Type B pancreatic cell (in vitro differentiated cells): ENCODE measurements around the gene SEMA3E. TPM values are rescaled to one million over a fixed set of nuclear protein-coding genes. Genes with fewer than 3 reads are reported as not detected.

Experiments
- DNase-seq: peaks from one replicate; pipeline ENCODE4 v3.0.0; 2021; ENCODE audit warnings: mixed read lengths; ENCODE audit not compliant: unreplicated experiment; ENCODE audit errors: extremely low spot score
- H3K27ac Mint-ChIP-seq: 2 replicates; pipeline ENCODE4 v1.8.0; 2021; ENCODE audit warnings: mild to moderate bottlenecking, mixed read lengths
- H3K27me3 Mint-ChIP-seq: 2 replicates; pipeline ENCODE4 v1.8.0; 2021; ENCODE audit warnings: mixed read lengths
- H3K36me3 Mint-ChIP-seq: 2 replicates; pipeline ENCODE4 v1.8.0; 2021; ENCODE audit warnings: mixed read lengths
- H3K4me1 Mint-ChIP-seq: one replicate; pipeline ENCODE4 v1.8.0; 2021; ENCODE audit warnings: mixed read lengths; ENCODE audit not compliant: unreplicated experiment
- H3K4me3 Mint-ChIP-seq: 2 replicates; pipeline ENCODE4 v1.8.0; 2021; ENCODE audit warnings: mild to moderate bottlenecking, mixed read lengths
- H3K9me3 Mint-ChIP-seq: 2 replicates; pipeline ENCODE4 v1.8.0; 2021; ENCODE audit warnings: mixed read lengths
- total RNA-seq: library from RNA; stranded (reverse); gene quantifications from 2 replicates; pipeline ENCODE4 v1.2.1, GENCODE V29; 2021; ENCODE audit warnings: low replicate concordance
- TF ChIP-seq, protein P1 (sequence below): fragments of 200-600 bp; sonication (generic); conservative IDR thresholded peaks from 2 replicates; pipeline ENCODE4 v1.5.0; 2021; ENCODE audit warnings: antibody characterized with exemption, mild to moderate bottlenecking

SEMA3E gene
- total RNA-seq, 1 donor from 2014 or later: 27.7 TPM

- H3K27ac Mint-ChIP-seq: no peak overlapping the region
These were observed 98.8 kb downstream of the SEMA3E start for GRCh38 chr7:83550100-83550499.

GRCh38 chr7:83548250-83548649 is 100.7 kb downstream of the SEMA3E start:
- TF ChIP-seq, protein P1, sequence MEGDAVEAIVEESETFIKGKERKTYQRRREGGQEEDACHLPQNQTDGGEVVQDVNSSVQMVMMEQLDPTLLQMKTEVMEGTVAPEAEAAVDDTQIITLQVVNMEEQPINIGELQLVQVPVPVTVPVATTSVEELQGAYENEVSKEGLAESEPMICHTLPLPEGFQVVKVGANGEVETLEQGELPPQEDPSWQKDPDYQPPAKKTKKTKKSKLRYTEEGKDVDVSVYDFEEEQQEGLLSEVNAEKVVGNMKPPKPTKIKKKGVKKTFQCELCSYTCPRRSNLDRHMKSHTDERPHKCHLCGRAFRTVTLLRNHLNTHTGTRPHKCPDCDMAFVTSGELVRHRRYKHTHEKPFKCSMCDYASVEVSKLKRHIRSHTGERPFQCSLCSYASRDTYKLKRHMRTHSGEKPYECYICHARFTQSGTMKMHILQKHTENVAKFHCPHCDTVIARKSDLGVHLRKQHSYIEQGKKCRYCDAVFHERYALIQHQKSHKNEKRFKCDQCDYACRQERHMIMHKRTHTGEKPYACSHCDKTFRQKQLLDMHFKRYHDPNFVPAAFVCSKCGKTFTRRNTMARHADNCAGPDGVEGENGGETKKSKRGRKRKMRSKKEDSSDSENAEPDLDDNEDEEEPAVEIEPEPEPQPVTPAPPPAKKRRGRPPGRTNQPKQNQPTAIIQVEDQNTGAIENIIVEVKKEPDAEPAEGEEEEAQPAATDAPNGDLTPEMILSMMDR: no peak
- H3K36me3 Mint-ChIP-seq: peaks cover 3% of the 10 kb centered on the region
- peaks cover 14% of the 10 kb centered on the region for H3K4me1 Mint-ChIP-seq
- H3K27ac Mint-ChIP-seq: peak overlapping the region; percentile 16
- no peak for DNase-seq
- H3K27me3 Mint-ChIP-seq: no peaks in the 10 kb centered on the region
- H3K9me3 Mint-ChIP-seq: no peaks in the 10 kb centered on the region
- H3K4me3 Mint-ChIP-seq: no peak overlapping the region

More at GRCh38 chr7:83550100-83550499, 98.8 kb downstream of the SEMA3E start:
- TF ChIP-seq, protein P1: no peak
- H3K36me3 Mint-ChIP-seq: peaks cover 3% of the 10 kb centered on the region
- no peaks in the 10 kb centered on the region for H3K9me3 Mint-ChIP-seq
- H3K4me1 Mint-ChIP-seq: peaks cover 14% of the 10 kb centered on the region
- no peak overlapping the region for H3K4me3 Mint-ChIP-seq
- DNase-seq: no peak
- no peaks in the 10 kb centered on the region for H3K27me3 Mint-ChIP-seq

DNA sequence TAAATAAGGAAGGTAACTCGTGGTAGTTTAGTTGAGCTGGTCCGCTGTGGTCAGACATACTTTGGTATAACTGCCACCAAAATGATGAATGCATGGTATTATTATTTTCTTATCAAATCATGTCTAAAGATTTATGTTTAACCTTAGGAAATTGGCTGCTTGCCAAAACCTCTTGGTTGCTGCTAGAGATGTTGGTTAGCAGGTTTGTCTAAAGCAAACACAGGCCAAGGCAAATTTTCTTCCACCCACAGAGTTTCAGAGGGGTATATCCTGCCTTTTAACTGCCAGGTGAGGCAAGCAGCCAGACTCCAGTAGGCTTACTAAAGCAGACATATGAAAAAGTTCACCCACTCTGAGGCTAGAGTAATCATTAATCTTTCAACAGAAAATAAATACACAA is 101.4 kb downstream of the SEMA3E start:
- TF ChIP-seq, protein P1: no peak
- no peak for DNase-seq
- H3K36me3 Mint-ChIP-seq: no peaks in the 10 kb centered on the region

GRCh38 chr7:83546586-83546985 is 102.4 kb downstream of the SEMA3E start:
- no peak overlapping the region for H3K27ac Mint-ChIP-seq
- no peak for DNase-seq
- H3K4me3 Mint-ChIP-seq: no peak overlapping the region
- peaks cover 14% of the 10 kb centered on the region for H3K4me1 Mint-ChIP-seq
- H3K36me3 Mint-ChIP-seq: no peaks in the 10 kb centered on the region
- TF ChIP-seq, protein P1: no peak
- H3K9me3 Mint-ChIP-seq: no peaks in the 10 kb centered on the region
- H3K27me3 Mint-ChIP-seq: no peaks in the 10 kb centered on the region

More for the DNA sequence above, 101.4 kb downstream of the SEMA3E start:
- no peak overlapping the region for H3K4me3 Mint-ChIP-seq
- H3K4me1 Mint-ChIP-seq: peaks cover 14% of the 10 kb centered on the region
- H3K9me3 Mint-ChIP-seq: no peaks in the 10 kb centered on the region
- no peaks in the 10 kb centered on the region for H3K27me3 Mint-ChIP-seq
- H3K27ac Mint-ChIP-seq: peak overlapping the region; percentile 16

DNA sequence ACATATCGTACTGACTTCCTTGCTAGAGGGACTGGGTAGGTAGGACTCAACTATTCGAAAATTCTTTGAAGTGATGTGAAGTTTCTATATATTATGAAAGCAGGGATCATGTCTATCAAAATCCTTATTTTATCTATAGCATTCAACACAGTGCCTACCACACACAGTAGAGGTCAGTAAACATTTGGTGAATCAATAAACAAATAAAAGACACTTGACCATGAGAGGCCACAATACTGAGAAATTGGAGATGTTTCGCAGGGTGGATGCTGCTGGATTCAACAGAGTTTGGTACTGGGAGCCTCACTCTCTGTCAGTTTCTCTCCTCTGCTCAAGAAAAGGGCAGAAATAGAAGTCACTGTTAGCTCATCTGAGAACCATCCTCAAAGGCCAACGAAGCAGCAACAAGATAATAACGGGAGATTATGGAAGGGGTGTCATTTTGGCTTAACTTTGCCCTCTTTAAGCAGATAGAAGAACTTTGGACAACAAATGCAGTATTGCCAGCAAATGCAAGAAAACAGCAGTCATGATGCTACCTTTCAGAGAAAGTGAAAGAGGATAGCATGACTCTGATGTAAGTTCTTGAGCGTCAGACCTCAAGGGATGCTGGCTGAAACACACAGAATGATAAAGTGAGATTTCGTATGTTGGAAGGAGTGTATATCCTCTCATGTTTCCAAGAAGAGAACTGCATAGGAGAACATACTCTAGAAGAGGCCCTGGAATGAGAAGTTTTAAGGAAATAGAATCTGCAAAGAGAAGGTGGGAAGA is 107.6 kb downstream of the SEMA3E start:
- TF ChIP-seq, protein P1: no peak
- no peaks in the 10 kb centered on the region for H3K4me1 Mint-ChIP-seq
- H3K4me3 Mint-ChIP-seq: no peak overlapping the region
- H3K9me3 Mint-ChIP-seq: no peaks in the 10 kb centered on the region
- H3K36me3 Mint-ChIP-seq: no peaks in the 10 kb centered on the region
- no peak for DNase-seq
- no peak overlapping the region for H3K27ac Mint-ChIP-seq
- H3K27me3 Mint-ChIP-seq: no peaks in the 10 kb centered on the region
